Measurements from ENCODE around the gene OXCT2.

OXCT2 gene

DNA sequence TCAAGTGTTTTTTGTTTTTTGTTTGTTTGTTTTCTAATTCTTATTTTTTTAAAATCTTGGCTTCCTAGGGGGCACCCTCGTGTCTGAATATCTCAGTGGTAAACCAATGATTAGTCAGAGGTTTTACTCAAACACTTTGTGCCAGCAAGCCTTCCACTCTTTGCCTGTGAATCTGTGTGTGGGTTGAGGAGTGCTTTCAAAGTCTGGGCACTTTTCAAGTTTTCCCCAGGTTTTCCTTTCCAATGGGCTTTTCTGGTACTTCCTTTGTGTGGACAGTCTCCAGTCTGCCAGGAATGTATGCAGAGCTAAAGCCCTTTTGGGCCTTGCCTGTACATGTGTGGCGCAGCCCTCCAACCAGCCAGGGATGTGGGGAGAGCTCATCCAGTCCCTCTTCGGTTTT, 42.1 kb downstream of the OXCT2 start:
- no peak for DNase-seq

DNA sequence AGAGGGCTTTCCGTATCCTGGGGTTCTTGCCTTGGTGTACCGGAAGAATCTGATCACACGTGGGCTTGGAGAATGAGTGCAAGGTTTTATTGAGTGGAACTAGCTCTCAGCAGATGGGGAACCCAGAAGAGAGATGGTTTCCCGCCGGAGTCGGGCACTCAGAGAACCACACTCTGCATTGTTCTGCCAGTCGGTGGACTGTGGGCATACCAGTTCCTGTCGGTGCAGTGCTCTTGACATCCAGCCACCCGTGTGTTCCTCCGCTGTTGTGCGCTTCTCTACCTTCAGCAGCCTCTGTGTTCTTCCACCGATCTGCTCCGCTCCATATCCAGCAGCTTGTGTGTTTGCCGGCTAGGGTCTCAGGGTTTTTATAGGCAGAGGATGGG, 43.2 kb downstream of the OXCT2 start:
- DNase-seq, result no peak

DNA sequence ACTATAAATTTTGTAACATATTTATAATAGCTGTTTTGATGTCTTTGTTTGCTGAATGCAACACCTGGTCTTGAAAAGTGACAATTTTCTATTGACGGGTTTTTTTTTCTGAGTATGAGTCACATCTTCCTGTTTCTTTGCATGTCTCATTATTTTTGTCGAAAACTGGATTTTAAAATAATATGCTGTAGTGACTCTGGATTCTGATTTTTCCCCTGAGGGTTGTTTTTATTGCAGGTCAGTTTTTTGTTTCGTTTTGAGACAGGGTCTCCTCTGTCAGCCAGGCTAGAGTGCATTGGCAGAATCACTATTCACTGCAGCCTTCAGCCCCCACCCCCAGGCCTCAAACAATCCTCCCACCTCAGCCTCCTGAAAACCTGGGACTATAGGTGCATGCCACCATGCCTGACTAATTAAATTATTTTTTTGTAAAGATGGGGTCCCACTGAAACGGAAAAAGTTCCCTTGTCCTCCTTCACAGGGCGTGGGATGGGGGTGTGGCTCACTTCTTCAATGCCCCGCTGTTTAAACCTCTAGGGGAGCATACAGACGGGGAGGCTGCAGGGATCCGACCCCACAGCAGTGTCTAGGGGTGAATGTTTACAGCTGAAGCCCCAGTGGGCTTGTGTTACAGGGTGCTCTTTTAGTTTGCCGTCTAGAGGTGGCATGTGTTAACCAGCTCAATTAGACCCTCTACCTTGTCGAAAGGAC, 43.8 kb downstream of the OXCT2 start:
- no peak for DNase-seq

DNA sequence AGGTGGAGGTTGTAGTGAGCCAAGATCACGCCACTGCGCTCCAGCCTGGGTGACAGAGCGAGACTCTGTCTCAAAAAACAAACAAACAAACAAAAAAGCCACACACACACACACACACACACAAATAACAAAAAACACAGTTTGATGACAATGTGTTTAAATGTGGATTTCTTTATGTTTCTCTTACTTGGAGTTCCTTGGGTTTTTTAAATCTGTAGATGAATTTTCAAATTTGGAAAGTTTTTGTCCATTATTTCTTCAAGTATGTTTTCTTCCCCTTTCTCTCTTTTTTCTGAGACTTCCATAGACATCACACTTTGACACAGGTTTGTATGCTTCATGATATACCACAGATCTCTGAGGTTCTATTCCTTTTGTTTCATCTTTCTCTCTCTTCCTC, 44.5 kb downstream of the OXCT2 start:
- no peak for DNase-seq

DNA sequence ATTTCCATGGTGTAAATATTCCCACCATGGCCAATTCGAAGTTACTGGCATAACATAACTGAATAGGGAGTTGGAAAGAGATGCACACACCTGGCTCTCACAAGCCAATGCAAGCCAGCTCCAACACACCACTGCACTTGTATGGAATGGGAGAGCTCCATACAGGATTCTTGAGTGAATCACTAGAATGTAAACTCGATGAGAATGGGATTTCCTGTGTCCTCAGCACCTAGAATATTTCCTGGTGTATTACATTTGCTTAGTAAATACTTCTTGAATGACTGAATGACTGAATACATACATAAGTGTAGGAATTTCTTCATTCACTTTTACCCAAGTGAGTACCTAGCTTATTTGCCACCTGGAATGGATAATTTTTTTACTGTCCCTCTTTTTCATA, 48.7 kb downstream of the OXCT2 start:
- no peak for DNase-seq

DNA sequence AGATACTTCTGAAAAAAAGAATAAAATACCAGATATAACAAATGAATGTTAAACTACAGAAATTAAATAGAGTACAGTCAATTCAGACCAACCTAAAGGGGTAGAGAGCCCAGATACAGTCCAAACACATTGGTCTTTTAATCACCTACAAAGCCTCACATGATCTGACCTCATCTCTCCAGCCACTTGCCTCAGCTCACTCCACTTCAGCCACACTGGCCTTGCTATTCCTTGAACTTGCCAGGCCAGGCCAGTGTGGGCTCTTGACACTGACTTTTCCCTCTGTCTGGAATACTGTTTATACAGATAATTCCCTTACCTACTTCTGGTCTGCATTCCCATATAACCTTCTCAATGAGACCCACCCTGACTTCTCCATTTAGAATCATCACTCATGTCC, 49.5 kb downstream of the OXCT2 start:
- no peak for DNase-seq

DNA sequence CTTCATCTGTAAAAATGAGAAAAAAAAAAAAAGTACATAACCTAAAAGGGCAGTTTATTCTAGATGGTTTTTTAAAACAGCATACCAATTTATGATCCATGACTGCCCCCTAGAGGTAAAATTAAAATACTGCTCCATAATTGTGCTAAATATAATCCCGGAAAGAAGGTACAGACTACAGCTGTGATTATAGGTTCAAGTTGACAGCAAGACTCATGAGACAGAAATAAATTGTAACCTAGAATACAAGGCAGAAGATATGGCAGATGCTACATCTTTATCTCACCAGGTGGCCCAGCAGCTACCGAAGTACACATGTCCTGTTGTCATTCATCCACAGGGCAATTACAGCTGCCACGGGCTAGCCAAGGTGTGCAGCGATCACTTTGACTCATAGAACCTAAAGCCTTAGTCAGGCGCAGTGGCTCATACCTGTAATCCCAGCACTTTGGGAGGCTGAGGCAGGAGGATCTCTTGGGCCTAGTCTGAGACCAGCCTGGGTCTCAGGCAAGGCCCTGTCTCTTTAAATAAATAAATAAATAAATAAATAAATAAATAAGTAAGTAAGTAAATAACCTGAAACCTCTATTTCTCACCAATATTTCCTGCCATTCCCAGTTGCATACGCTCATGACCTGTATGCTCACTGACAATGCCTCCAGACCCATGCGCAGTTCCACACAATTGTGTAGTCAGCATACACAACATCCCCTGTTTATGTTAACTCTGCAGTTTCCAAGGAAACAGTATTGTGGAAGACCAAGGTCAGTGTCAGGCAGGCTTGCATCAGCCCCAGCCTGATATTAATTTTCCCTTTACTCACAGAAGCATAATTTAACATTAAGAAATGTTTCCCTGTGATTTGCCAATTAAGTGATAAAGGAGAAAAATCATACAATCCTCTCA, 50.8 kb downstream of the OXCT2 start:
- DNase-seq, result no peak
